Vagina (tissue), 2 donors: Measurements from ENCODE around the gene IFIT3. TPM values are rescaled to one million over a fixed set of nuclear protein-coding genes. Genes with fewer than 3 reads are reported as not detected.
A peak's percentile ranks its signal among the peaks of the same experiment; 100 is the strongest.

Experiments used
- DNase-seq, 2 donors: peaks; one replicate each; pipeline ENCODE4 v3.0.0-alpha.2; 2017; ENCODE audit errors: extremely low spot score in 2 of 2
- H3K27ac ChIP-seq: fragments of 200-600 bp; sonication (generic); one replicate; pipeline ENCODE4 v1.5.1; 2019
- H3K27me3 ChIP-seq: fragments of 200-600 bp; sonication (generic); one replicate; pipeline ENCODE4 v1.5.1; 2019
- H3K36me3 ChIP-seq, 2 donors: fragments of 200-600 bp; sonication (generic); one replicate each; pipeline ENCODE4 v1.5.1; 2017 to 2019
- H3K4me1 ChIP-seq: fragments of 200-600 bp; sonication (generic); one replicate; pipeline ENCODE4 v1.5.1; 2019
- H3K4me3 ChIP-seq, 2 donors: fragments of 200-600 bp; sonication (generic); 1 replicate in 1 of 2; 2 replicates in 1 of 2; pipeline ENCODE4 v1.5.1; 2016 to 2019
- H3K9me3 ChIP-seq: fragments of 200-600 bp; sonication (generic); one replicate; pipeline ENCODE4 v1.5.1; 2019
- POLR2A ChIP-seq, 2 donors: fragments of 450-650 bp; IDR thresholded peaks; one replicate each; pipeline ENCODE4 v1.6.1; 2017; ENCODE audit warnings: antibody characterized with exemption in 2 of 2, mild to moderate bottlenecking in 2 of 2, moderate library complexity in 2 of 2
- POLR2AphosphoS5 ChIP-seq, 2 donors: sonication (generic); formaldehyde crosslinking; IDR thresholded peaks; one replicate each; pipeline ENCODE4 v1.9.0; 2017; ENCODE audit warnings: antibody characterized with exemption in 2 of 2, mild to moderate bottlenecking in 2 of 2, low read depth in 1 of 2; ENCODE audit not compliant: insufficient read depth in 1 of 2
- intact Hi-C: fragments of 100-400 bp; cut with DNase I; formaldehyde crosslinking; loops from one replicate; pipeline ENCODE4 v1.15.1; 2023
- total RNA-seq: library from RNA; depleted of rRNA; stranded (reverse); fragments of >200 nt; gene quantifications from one replicate; pipeline ENCODE4 v1.2.3, GENCODE V29; 2016
- TF ChIP-seq, protein P1 (sequence below), 3 experiments: fragments of 450-650 bp in 2 of 3; fragments of 200-600 bp in 1 of 3; sonication (generic) in 1 of 3; IDR thresholded peaks; one replicate each; pipeline ENCODE4 v1.5.1; 2017 to 2019; ENCODE audit warnings: antibody characterized with exemption in 3 of 3, mild to moderate bottlenecking in 2 of 3, moderate library complexity in 2 of 3

IFIT3 gene
- total RNA-seq, 1 donor from 2014 or later = 6.1 TPM

DNA sequence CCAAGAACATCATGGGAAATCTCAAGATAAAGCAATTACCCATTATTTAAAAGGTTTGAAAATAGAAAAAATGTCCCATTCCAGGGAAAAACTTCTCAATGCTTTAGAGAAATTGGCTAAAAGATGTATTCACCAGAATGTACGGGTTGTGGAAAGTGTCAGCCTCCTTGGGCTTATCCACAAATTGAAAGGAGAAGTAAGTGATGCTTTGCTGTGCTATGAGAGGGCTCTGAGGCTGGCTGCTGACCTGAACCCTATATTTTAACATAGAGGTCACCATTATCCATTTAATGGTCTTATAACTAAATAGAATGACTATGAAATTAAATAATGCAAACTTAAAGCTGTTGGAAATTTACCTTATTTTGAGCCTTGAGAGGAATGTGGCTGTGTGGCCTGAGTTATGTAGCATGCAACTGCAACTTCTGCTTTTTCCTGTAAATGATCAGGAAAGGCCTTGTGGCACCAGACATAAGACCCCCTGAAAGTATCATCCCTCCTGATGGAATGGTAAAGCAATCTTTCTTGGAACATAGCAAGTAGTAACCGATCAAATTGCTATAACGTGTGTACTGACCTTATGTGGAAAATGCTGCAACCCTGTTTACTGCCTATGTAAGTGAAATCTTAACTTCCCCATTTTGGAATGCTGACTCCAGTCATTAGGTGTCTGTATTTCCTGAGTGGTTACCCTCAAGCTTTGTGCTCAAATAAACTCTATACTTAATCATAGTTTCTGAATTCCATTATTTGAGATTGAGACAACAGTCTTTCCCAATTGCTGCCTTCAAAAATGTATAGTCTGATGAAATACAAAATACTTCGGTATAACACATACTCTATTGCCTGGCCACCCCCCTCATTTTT, 56.9 kb downstream of the IFIT3 start:
- Histone ChIP-seq H3K27ac (no peak overlapping the region), H3K4me3 (no peak overlapping the region), H3K27me3 (no peaks in the 10 kb centered on the region), H3K9me3 (no peaks in the 10 kb centered on the region), H3K36me3 (no peaks in the 10 kb centered on the region), H3K4me1 (no peaks in the 10 kb centered on the region)
- no peak for DNase-seq
- intact Hi-C loops = no loop called here
- TF ChIP-seq POLR2AphosphoS5 (IDR thresholded peaks at IDR 0.05; ENCODE audit: insufficient read depth in 1 of 2, low read depth in 1 of 2) (no peak), POLR2A (IDR thresholded peaks at IDR 0.05) (no peak)
- TF ChIP-seq, protein P1, sequence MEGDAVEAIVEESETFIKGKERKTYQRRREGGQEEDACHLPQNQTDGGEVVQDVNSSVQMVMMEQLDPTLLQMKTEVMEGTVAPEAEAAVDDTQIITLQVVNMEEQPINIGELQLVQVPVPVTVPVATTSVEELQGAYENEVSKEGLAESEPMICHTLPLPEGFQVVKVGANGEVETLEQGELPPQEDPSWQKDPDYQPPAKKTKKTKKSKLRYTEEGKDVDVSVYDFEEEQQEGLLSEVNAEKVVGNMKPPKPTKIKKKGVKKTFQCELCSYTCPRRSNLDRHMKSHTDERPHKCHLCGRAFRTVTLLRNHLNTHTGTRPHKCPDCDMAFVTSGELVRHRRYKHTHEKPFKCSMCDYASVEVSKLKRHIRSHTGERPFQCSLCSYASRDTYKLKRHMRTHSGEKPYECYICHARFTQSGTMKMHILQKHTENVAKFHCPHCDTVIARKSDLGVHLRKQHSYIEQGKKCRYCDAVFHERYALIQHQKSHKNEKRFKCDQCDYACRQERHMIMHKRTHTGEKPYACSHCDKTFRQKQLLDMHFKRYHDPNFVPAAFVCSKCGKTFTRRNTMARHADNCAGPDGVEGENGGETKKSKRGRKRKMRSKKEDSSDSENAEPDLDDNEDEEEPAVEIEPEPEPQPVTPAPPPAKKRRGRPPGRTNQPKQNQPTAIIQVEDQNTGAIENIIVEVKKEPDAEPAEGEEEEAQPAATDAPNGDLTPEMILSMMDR (IDR thresholded peaks at IDR 0.05) = no peak

DNA sequence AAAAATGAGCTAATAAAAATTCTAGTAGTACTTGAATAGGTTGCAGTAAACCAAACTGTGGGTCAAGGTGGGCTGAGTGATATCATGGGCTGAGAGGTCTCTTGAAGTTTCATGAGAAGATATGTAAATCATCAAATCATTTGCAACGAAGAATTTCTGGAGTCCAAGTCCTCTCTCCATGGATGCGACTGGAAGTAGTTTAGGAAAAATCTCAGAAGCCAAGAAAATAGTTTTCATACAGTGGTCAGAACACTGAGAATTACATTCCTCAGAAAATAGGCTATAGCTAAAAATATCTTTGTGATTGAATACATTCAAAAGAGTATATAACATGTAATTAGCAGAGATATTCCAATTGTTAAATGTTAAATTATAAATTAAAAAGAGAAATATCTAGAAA, 61.0 kb downstream of the IFIT3 start:
- Histone ChIP-seq H3K4me3 (no peak overlapping the region), H3K4me1 (peaks cover 12% of the 10 kb centered on the region), H3K36me3 (no peaks in the 10 kb centered on the region), H3K9me3 (no peaks in the 10 kb centered on the region), H3K27ac (no peak overlapping the region), H3K27me3 (no peaks in the 10 kb centered on the region)
- TF ChIP-seq, protein P1 (IDR thresholded peaks at IDR 0.05) = no peak
- TF ChIP-seq POLR2A (IDR thresholded peaks at IDR 0.05) (no peak), POLR2AphosphoS5 (IDR thresholded peaks at IDR 0.05; ENCODE audit: insufficient read depth in 1 of 2, low read depth in 1 of 2) (no peak)
- DNase-seq = no peak
- intact Hi-C loops = no loop called here

DNA sequence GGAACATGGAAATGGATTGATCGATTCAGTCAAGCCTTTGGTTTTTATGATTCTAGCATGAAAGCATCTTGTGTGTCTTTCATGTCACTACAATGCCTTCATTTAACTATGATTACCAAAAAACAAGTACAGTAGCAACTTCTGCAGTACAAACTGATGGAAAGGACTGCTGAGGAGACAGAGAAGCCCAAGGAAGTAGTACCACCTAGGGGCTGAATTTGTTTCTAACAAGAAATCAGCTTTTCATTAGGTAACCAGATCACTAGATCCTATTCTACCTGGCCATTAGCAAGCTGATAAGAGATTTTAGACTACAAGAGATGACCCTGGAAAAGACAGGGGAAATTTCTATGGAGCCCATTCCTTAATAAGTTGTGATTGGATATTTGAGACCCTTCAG, 61.5 kb downstream of the IFIT3 start:
- H3K27ac ChIP-seq = no peak overlapping the region
- H3K4me1 ChIP-seq = peaks cover 16% of the 10 kb centered on the region
- H3K36me3 ChIP-seq = no peaks in the 10 kb centered on the region
- intact Hi-C loops = no loop called here
- DNase-seq = no peak
- TF ChIP-seq POLR2A (IDR thresholded peaks at IDR 0.05) = no peak
- TF ChIP-seq, protein P1 (IDR thresholded peaks at IDR 0.05) = peak in 1 of 3 experiments; percentile 34
- H3K9me3 ChIP-seq = no peaks in the 10 kb centered on the region
- no peaks in the 10 kb centered on the region for H3K27me3 ChIP-seq
- no peak overlapping the region for H3K4me3 ChIP-seq

Other genes with a start within 250 kb of the IFIT3 start
- 0.74 TPM for gene CH25H, start 120.7 kb upstream of the IFIT3 start, total RNA-seq
- gene LIPA, start 76.2 kb upstream of the IFIT3 start, total RNA-seq = 27.7 TPM
- 2.9 TPM for gene IFIT2, start 26.0 kb upstream of the IFIT3 start, total RNA-seq
- not detected for gene IFIT1B, start 50.1 kb downstream of the IFIT3 start, total RNA-seq
- gene IFIT1, start 64.6 kb downstream of the IFIT3 start, total RNA-seq = 7.4 TPM
- gene IFIT5, start 86.6 kb downstream of the IFIT3 start, total RNA-seq = 9.1 TPM
- gene SLC16A12, start 207.6 kb downstream of the IFIT3 start, total RNA-seq = 3.7 TPM